H9 (cell line): ENCODE results near the gene ANO10. TPM values are rescaled to one million over a fixed set of nuclear protein-coding genes. Genes with fewer than 3 reads are reported as not detected.
A peak's percentile ranks its signal among the peaks of the same experiment; 100 is the strongest.

ENCODE experiments used
- DNase-seq: peaks from one replicate; pipeline ENCODE4 v3.0.0-alpha.2; 2017
- H2AFZ ChIP-seq: one replicate; pipeline ENCODE4 v1.6.1; 2013; ENCODE audit warnings: mild to moderate bottlenecking, low read length, control low read depth, moderate library complexity
- H2AK5ac ChIP-seq: 2 replicates; pipeline ENCODE4 v1.6.1; 2013; ENCODE audit warnings: low read length, control low read depth, mixed read lengths; ENCODE audit not compliant: insufficient read length
- H2BK120ac ChIP-seq: one replicate; pipeline ENCODE4 v1.6.1; 2013; ENCODE audit warnings: low read depth, mild to moderate bottlenecking, low read length, control low read depth, inconsistent platforms; ENCODE audit not compliant: poor library complexity, severe bottlenecking
- H2BK12ac ChIP-seq: 2 replicates; pipeline ENCODE4 v1.6.1; 2013; ENCODE audit warnings: low read length, control low read depth, mixed read lengths, low read depth; ENCODE audit not compliant: insufficient read length
- H2BK15ac ChIP-seq: 2 replicates; pipeline ENCODE4 v1.6.1; 2013; ENCODE audit warnings: low read depth, low read length, control low read depth
- H2BK20ac ChIP-seq: one replicate; pipeline ENCODE4 v1.6.1; 2013; ENCODE audit warnings: low read depth, mild to moderate bottlenecking, low read length, control low read depth, inconsistent platforms; ENCODE audit not compliant: poor library complexity, severe bottlenecking
- H2BK5ac ChIP-seq: 2 replicates; pipeline ENCODE4 v1.6.1; 2013; ENCODE audit warnings: low read length, control low read depth, mixed read lengths; ENCODE audit not compliant: insufficient read length
- H3K14ac ChIP-seq: 2 replicates; pipeline ENCODE4 v1.6.1; 2013; ENCODE audit warnings: low read length, control low read depth; ENCODE audit not compliant: insufficient read depth
- H3K18ac ChIP-seq: 2 replicates; pipeline ENCODE4 v1.6.1; 2013; ENCODE audit warnings: low read depth, mild to moderate bottlenecking, mixed read lengths, low read length, control low read depth; ENCODE audit not compliant: insufficient read length
- H3K23ac ChIP-seq: 2 replicates; pipeline ENCODE4 v1.6.1; 2013; ENCODE audit warnings: low read length, control low read depth, mixed read lengths, low read depth; ENCODE audit not compliant: insufficient read length
- H3K23me2 ChIP-seq: 2 replicates; pipeline ENCODE4 v1.6.1; 2013; ENCODE audit warnings: low read depth, mild to moderate bottlenecking, mixed read lengths, low read length, control low read depth; ENCODE audit not compliant: insufficient read length, poor library complexity, severe bottlenecking
- H3K27ac ChIP-seq: 2 replicates; pipeline ENCODE4 v1.5.1; 2013; ENCODE audit warnings: low read length, control low read depth, mixed read lengths, low read depth; ENCODE audit not compliant: insufficient read length
- H3K27me3 ChIP-seq: 2 replicates; pipeline ENCODE4 v1.6.1; 2013; ENCODE audit warnings: low read length, control low read depth, inconsistent platforms; ENCODE audit not compliant: insufficient read depth
- H3K4ac ChIP-seq: 2 replicates; pipeline ENCODE4 v1.6.1; 2013; ENCODE audit warnings: low read depth, mild to moderate bottlenecking, control low read depth, inconsistent platforms, low read length, moderate library complexity
- H3K4me1 ChIP-seq: 2 replicates; pipeline ENCODE4 v1.6.1; 2013; ENCODE audit warnings: low read length, control low read depth, inconsistent platforms; ENCODE audit not compliant: insufficient read depth
- H3K4me2 ChIP-seq: 2 replicates; pipeline ENCODE4 v1.6.1; 2013; ENCODE audit warnings: low read length, control low read depth, mixed read lengths; ENCODE audit not compliant: insufficient read length, insufficient read depth
- H3K56ac ChIP-seq: 2 replicates; pipeline ENCODE4 v1.6.1; 2013; ENCODE audit warnings: low read depth, mild to moderate bottlenecking, mixed read lengths, low read length, control low read depth; ENCODE audit not compliant: insufficient read length
- H3K79me1 ChIP-seq: 2 replicates; pipeline ENCODE4 v1.6.1; 2013; ENCODE audit warnings: low read depth, mild to moderate bottlenecking, moderate library complexity, low read length, control low read depth, inconsistent platforms; ENCODE audit not compliant: insufficient read depth, poor library complexity, severe bottlenecking
- H3K79me2 ChIP-seq: 2 replicates; pipeline ENCODE4 v1.6.1; 2013; ENCODE audit warnings: low read length, control low read depth, inconsistent platforms; ENCODE audit not compliant: insufficient read depth
- H3K9ac ChIP-seq: 2 replicates; pipeline ENCODE4 v1.6.1; 2013; ENCODE audit warnings: low read length, control low read depth, mixed read lengths; ENCODE audit not compliant: insufficient read length; ENCODE audit errors: extremely low read depth
- H3K9me3 ChIP-seq: one replicate; pipeline ENCODE4 v1.6.1; 2013; ENCODE audit warnings: low read depth, low read length, inconsistent platforms; ENCODE audit not compliant: control insufficient read depth
- H3T11ph ChIP-seq: one replicate; pipeline ENCODE4 v1.6.1; 2013; ENCODE audit warnings: mild to moderate bottlenecking, low read length, control low read depth, inconsistent platforms
- H4K20me1 ChIP-seq: one replicate; pipeline ENCODE4 v1.6.1; 2013; ENCODE audit not compliant: control insufficient read depth, insufficient read length, insufficient read depth
- H4K5ac ChIP-seq: 2 replicates; pipeline ENCODE4 v1.6.1; 2013; ENCODE audit warnings: low read depth, mild to moderate bottlenecking, mixed read lengths, low read length, control low read depth; ENCODE audit not compliant: insufficient read length
- H4K8ac ChIP-seq: replicated peaks from 2 replicates; pipeline ENCODE4 v1.6.1; 2013; ENCODE audit warnings: low read length, control low read depth, mixed read lengths, low read depth; ENCODE audit not compliant: insufficient read length
- H4K91ac ChIP-seq: 2 replicates; pipeline ENCODE4 v1.6.1; 2013; ENCODE audit warnings: low read depth, mild to moderate bottlenecking, moderate library complexity, mixed read lengths, low read length, control low read depth; ENCODE audit not compliant: insufficient read length
- H3K27ac Mint-ChIP-seq, 3 experiments: 2 replicates in 2 of 3; 3 replicates in 1 of 3; pipeline ENCODE4 v1.8.0; 2020 to 2021; ENCODE audit warnings: mixed read lengths in 3 of 3, mild to moderate bottlenecking in 1 of 3, moderate library complexity in 1 of 3
- H3K27me3 Mint-ChIP-seq: 2 replicates; pipeline ENCODE4 v1.8.0; 2021; ENCODE audit warnings: low read depth, mild to moderate bottlenecking, moderate library complexity, mixed read lengths
- H3K36me3 Mint-ChIP-seq, 3 experiments: 2 replicates in 2 of 3; 3 replicates in 1 of 3; pipeline ENCODE4 v1.8.0; 2020 to 2021; ENCODE audit warnings: low read depth in 3 of 3, mixed read lengths in 3 of 3; ENCODE audit not compliant: insufficient read depth in 1 of 3
- H3K4me1 Mint-ChIP-seq, 2 experiments: 2 replicates each; pipeline ENCODE4 v1.8.0; 2020; ENCODE audit warnings: mixed read lengths in 2 of 2
- H3K4me3 Mint-ChIP-seq, 2 experiments: 2 replicates in 1 of 2; 3 replicates in 1 of 2; pipeline ENCODE4 v1.8.0; 2020 to 2021; ENCODE audit warnings: mild to moderate bottlenecking in 2 of 2, mixed read lengths in 2 of 2, moderate library complexity in 1 of 2
- H3K9me3 Mint-ChIP-seq, 2 experiments: 2 replicates in 1 of 2; 3 replicates in 1 of 2; pipeline ENCODE4 v1.8.0; 2020; ENCODE audit warnings: mild to moderate bottlenecking in 2 of 2, mixed read lengths in 2 of 2, moderate library complexity in 1 of 2
- CTCF ChIP-seq: fragments of 200-600 bp; sonication (generic); conservative IDR thresholded peaks from 3 replicates; pipeline ENCODE4 v1.8.0; 2021; ENCODE audit warnings: antibody characterized with exemption, mild to moderate bottlenecking
- WGBS: extraction: QIAGEN DNeasy Blood & Tissue Kit; methylation state at CpG from one replicate; pipeline ENCODE4 v1.1.7; 2013; ENCODE audit warnings: missing lambda C conversion rate, low lambda C conversion rate, mixed read lengths; ENCODE audit not compliant: insufficient read length; ENCODE audit errors: extremely low coverage; 5-methylcytosine and 5-hydroxymethylcytosine counted together
- total RNA-seq: library from RNA; stranded (reverse); gene quantifications from 2 replicates; pipeline ENCODE4 v1.2.1, GENCODE V29; 2021

Gene ANO10
- total RNA-seq, 1 experiment from 2014 or later: 38.7 TPM

- WGBS: no CpG with 5 or more reads among the region's 24 CpGs
- Mint-ChIP-seq H3K27ac (peak overlapping the region; percentile 81 to 97 (median 81); a peak in 6 of 7 replicates), H3K4me1 (peaks cover 19 to 40% of the 10 kb centered on the region in 2 experiments), H3K36me3 (peaks cover 0 to 8% (median 5%) of the 10 kb centered on the region in 3 experiments; a peak in 3 of 7 replicates), H3K9me3 (no peaks in the 10 kb centered on the region), H3K4me3 (peak overlapping the region; percentile 98), H3K27me3 (no peaks in the 10 kb centered on the region; the same call in 1 of the 2 replicates)
- Histone ChIP-seq H2BK5ac (no peak overlapping the region), H4K8ac (no peak overlapping the region), H2BK120ac (no peak overlapping the region), H4K91ac (no peak overlapping the region), H2BK12ac (no peak overlapping the region), H2BK15ac (no peak overlapping the region), H3K56ac (no peak overlapping the region), H3T11ph (no peak overlapping the region), H3K23me2 (peaks cover 5% of the 10 kb centered on the region), H4K20me1 (no peaks in the 10 kb centered on the region), H3K4me2 (peak overlapping the region; percentile 98), H4K5ac (no peak overlapping the region), H3K18ac (peak overlapping the region; percentile 81), H3K23ac (no peak overlapping the region), H3K27me3 (no peaks in the 10 kb centered on the region), H2AFZ (no peak overlapping the region), H3K27ac (no peak overlapping the region), H3K9me3 (no peaks in the 10 kb centered on the region), H3K4ac (no peak overlapping the region; the same call in 1 of the 2 replicates), H3K14ac (peak overlapping the region; percentile 77), H3K79me2 (no peaks in the 10 kb centered on the region; the same call in 1 of the 2 replicates), H3K9ac (peak overlapping the region; percentile 88), H2BK20ac (no peak overlapping the region), H3K4me1 (peaks cover 2% of the 10 kb centered on the region; the same call in 1 of the 2 replicates), H3K79me1 (peaks cover 3% of the 10 kb centered on the region), H2AK5ac (no peak overlapping the region)
- no peak for DNase-seq
- no peak for TF ChIP-seq CTCF
Observed at GRCh38 chr3:43620831-43621655, 768 bp downstream of the ANO10 start.
